Kidney epithelial cell (primary cell): ENCODE measurements around the gene TGIF2. TPM values are rescaled to one million over a fixed set of nuclear protein-coding genes. Genes with fewer than 3 reads are reported as not detected.
A peak's percentile ranks its signal among the peaks of the same experiment; 100 is the strongest.

Experiments
- DNase-seq: peaks from one replicate; pipeline ENCODE4 v3.0.0-alpha.2; 2010; ENCODE audit warnings: low read depth
- H3K27me3 ChIP-seq: 2 replicates; pipeline ENCODE4 v1.6.0; 2011; ENCODE audit warnings: low read length; ENCODE audit not compliant: control insufficient read depth, insufficient read depth
- H3K36me3 ChIP-seq: 2 replicates; pipeline ENCODE4 v1.5.1; 2011; ENCODE audit warnings: low read length; ENCODE audit not compliant: control insufficient read depth, insufficient read depth
- H3K4me3 ChIP-seq: 2 replicates; pipeline ENCODE4 v1.5.1; 2011; ENCODE audit warnings: low read depth, mild to moderate bottlenecking, control low read depth, low read length
- total RNA-seq: library from RNA; depleted of rRNA; stranded (reverse); fragments of >200 nt; gene quantifications from 2 replicates; pipeline ENCODE4 v1.2.3, GENCODE V29; 2015
- TF ChIP-seq, protein P1 (sequence below): IDR thresholded peaks from 2 replicates; pipeline ENCODE4 v1.5.1; 2011; ENCODE audit warnings: mild to moderate bottlenecking, moderate library complexity, low read length, control low read depth, inconsistent platforms; ENCODE audit not compliant: insufficient read depth, poor library complexity, severe bottlenecking

Gene TGIF2
- total RNA-seq, 1 donor from 2014 or later, result 22.0 TPM

DNA sequence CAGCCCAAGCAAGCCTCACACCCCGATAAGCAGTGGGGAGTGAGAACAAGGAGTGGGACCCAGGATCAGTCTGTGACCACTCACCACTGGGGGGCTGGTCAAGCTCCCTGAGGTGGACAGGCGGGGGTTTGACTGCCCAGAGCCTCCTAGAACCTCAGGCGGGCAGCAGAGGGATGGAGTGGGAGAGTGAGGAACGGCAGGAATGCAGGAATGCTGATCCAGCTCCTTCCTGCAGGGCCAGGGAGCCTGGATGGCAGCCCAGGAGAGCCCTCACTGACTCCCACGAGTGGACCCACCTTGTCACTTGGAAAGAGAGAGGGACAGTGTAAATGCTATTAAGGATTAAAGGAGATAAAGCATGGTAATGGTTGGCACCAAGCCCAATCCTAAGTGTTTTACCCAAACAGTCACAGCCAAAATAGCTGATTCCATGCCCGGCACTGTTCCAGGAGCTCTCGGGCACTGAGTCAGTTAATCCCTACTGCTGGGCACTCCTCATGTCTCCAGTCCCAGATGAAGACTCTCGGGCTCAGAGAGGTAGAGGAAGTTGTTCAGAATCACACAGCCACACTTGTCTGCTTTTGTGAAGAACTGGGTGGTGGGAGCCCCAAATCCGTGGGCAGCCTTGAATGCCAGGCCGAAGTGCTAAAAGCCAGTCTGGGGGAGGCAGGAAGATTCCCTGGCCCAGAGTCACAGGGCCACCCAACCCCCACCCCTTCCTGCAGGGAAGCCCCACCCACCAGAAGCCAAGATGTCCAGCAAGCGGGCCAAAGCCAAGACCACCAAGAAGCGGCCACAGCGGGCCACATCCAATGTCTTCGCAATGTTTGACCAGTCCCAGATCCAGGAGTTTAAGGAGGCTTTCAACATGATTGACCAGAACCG, 29.0 kb upstream of the TGIF2 start:
- Histone ChIP-seq H3K36me3 (no peaks in the 10 kb centered on the region), H3K4me3 (no peak overlapping the region), H3K27me3 (no peaks in the 10 kb centered on the region)
- DNase-seq, result no peak
- TF ChIP-seq, protein P1, sequence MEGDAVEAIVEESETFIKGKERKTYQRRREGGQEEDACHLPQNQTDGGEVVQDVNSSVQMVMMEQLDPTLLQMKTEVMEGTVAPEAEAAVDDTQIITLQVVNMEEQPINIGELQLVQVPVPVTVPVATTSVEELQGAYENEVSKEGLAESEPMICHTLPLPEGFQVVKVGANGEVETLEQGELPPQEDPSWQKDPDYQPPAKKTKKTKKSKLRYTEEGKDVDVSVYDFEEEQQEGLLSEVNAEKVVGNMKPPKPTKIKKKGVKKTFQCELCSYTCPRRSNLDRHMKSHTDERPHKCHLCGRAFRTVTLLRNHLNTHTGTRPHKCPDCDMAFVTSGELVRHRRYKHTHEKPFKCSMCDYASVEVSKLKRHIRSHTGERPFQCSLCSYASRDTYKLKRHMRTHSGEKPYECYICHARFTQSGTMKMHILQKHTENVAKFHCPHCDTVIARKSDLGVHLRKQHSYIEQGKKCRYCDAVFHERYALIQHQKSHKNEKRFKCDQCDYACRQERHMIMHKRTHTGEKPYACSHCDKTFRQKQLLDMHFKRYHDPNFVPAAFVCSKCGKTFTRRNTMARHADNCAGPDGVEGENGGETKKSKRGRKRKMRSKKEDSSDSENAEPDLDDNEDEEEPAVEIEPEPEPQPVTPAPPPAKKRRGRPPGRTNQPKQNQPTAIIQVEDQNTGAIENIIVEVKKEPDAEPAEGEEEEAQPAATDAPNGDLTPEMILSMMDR, result no peak

DNA sequence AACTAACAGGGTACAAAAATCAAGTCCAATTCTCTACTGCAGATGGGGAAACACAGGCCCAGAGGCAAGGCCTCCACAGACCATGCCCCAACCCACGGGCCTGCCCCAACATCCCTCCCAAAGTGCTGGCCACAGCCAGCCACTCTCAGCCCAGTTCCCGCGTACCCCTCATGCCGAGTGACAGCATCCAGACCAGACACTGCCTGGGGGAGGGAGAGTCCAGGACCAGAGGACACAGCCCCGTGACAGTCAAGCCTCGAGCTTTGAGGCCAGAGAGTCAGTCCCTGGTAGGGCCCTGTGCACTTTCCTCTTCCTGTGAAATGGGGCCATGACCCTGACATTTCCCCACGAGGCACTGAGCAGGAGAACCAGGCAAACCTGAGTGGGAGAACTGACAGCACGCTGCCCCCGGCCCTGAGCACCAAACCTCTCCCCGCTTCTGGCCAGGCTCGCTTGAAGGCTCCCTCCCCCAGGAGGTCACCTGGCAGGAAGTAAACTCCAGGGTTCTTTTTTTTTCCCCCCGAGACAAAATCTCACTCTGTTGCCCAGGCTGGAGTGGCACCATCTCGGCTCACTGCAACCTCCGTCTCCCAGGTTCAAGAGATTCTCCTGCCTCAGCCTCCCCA, 27.2 kb upstream of the TGIF2 start:
- no peaks in the 10 kb centered on the region for H3K36me3 ChIP-seq
- TF ChIP-seq, protein P1, result no peak
- no peak overlapping the region for H3K4me3 ChIP-seq
- DNase-seq, result no peak
- H3K27me3 ChIP-seq, result no peaks in the 10 kb centered on the region

DNA sequence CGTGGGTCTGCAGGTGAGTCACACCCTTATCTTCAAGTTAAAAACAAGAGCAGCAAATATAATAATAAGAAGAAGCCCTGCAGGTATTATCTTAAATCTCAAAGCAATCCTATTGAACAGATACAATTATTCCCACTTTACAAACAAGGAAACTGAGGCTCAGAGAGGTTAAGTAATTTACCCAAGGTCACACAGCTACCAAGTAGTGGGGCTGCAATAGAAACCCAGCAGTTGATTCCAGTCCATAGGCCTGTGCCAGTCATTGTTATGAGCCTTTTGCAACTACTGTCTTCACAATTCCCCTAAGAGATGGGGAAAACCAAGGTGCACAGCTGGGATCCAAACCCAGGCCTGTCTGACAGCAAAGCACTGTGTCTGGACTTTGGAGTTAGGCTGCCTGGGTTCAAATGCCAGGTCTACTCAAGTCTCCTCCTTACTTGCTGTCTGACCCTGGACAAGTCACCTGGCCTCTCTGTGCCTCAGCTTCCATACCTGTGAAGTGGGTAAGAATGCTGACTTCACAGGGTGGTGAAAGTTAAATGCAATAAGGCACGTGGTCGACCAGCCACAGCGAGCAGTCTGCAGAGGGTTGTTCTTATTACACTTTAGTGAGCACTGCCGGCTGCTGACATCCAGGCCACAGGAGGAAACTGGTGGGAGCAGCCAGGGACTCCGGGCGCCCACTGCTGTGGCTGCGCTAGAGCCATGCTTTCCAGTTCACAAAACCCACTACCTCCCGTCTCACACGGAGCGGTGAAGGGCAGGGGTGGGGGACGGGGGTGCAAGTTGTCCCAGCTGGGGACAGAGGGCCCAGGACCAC, 26.0 kb upstream of the TGIF2 start:
- TF ChIP-seq, protein P1, result no peak
- Histone ChIP-seq H3K27me3 (no peaks in the 10 kb centered on the region), H3K36me3 (no peaks in the 10 kb centered on the region), H3K4me3 (no peak overlapping the region)
- DNase-seq, result no peak

DNA sequence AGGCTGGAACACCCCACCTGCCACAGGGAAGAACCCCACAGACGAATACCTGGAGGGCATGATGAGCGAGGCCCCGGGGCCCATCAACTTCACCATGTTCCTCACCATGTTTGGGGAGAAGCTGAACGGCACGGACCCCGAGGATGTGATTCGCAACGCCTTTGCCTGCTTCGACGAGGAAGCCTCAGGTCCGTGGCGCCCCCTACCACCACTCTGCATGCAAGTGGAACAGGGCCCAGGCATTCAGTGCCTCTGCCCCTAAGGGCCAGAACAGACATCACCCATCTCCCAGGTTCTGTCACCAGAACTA, 25.4 kb upstream of the TGIF2 start:
- Histone ChIP-seq H3K4me3 (no peak overlapping the region), H3K36me3 (no peaks in the 10 kb centered on the region), H3K27me3 (no peaks in the 10 kb centered on the region)
- no peak for DNase-seq
- TF ChIP-seq, protein P1, result peak; percentile 29

DNA sequence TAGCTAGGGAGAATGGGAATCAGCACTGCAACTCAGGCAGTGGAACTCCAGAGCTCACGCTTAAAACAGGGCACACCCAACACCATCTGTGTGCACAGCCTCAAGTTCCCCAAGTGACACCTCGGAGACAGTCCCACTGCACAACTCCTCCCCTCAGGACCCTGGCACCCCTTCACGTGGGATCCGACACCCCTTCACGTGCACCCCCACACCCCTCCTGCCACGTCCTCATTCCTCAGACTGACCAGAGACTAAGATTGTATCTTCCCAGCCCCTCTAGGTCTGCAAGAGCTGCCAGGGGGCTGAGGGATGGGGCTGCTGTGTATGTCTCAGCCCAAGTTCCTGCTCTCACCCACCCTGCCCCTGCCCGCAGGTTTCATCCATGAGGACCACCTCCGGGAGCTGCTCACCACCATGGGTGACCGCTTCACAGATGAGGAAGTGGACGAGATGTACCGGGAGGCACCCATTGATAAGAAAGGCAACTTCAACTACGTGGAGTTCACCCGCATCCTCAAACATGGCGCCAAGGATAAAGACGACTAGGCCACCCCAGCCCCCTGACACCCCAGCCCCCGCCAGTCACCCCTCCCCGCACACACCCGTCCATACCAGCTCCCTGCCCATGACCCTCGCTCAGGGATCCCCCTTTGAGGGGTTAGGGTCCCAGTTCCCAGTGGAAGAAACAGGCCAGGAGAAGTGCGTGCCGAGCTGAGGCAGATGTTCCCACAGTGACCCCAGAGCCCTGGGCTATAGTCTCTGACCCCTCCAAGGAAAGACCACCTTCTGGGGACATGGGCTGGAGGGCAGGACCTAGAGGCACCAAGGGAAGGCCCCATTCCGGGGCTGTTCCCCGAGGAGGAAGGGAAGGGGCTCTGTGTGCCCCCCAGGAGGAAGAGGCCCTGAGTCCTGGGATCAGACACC, 24.4 kb upstream of the TGIF2 start:
- no peaks in the 10 kb centered on the region for H3K27me3 ChIP-seq
- H3K36me3 ChIP-seq, result no peaks in the 10 kb centered on the region
- no peak for DNase-seq
- no peak overlapping the region for H3K4me3 ChIP-seq
- TF ChIP-seq, protein P1, result no peak
